GM19240 (cell line): Measurements from ENCODE around the gene FXYD7.
"Not testable (repeated sequence)": the region's sequence is repeated elsewhere in the genome, so short reads cannot be mapped to it uniquely, and the experiment has no call there.

Experiments
- DNase-seq: peaks from one replicate; pipeline ENCODE4 v3.0.0; 2011; ENCODE audit warnings: low spot score; ENCODE audit not compliant: insufficient read length

The FXYD7 gene

DNA sequence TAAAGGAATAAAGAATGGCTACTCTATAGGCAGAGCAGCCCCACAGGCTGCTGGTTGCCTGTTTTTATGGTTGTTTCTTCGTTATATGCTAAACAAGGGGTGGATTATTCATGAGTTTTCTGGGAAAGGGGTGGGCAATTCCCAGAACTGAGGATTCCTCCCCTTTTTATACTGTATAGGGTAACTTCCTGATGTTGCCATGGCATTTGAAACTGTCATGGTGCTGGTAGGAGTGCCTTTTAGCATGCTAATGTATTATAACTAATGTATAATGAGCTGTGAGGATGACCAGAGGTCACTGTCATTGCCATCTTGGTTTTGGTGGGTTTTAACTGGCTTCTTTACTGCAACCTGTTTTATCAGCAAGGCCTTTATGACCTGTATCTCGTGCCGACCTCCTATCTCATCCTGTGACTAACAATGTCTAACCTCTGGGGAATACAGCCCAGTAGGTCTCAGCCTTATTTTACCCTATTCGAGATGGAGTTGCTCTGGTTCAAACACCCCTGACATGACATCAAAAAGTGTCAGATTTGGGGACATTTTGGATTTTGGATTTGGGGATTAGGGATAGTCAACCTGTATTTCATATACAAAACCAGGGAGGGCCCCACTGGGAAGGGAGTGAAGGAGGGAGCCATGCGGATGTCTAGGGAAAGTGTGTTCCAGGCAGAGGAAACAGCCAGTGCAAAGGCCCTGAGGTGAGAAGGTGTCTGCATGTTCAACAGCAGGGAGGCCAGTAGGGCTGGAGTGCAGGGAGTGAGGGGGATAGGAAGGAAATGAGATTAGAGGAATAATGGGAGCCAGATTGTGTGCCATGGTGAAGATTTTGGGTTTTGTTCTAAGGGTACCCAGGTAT lies 22.4 kb downstream of the FXYD7 start:
- no peak for DNase-seq

DNA sequence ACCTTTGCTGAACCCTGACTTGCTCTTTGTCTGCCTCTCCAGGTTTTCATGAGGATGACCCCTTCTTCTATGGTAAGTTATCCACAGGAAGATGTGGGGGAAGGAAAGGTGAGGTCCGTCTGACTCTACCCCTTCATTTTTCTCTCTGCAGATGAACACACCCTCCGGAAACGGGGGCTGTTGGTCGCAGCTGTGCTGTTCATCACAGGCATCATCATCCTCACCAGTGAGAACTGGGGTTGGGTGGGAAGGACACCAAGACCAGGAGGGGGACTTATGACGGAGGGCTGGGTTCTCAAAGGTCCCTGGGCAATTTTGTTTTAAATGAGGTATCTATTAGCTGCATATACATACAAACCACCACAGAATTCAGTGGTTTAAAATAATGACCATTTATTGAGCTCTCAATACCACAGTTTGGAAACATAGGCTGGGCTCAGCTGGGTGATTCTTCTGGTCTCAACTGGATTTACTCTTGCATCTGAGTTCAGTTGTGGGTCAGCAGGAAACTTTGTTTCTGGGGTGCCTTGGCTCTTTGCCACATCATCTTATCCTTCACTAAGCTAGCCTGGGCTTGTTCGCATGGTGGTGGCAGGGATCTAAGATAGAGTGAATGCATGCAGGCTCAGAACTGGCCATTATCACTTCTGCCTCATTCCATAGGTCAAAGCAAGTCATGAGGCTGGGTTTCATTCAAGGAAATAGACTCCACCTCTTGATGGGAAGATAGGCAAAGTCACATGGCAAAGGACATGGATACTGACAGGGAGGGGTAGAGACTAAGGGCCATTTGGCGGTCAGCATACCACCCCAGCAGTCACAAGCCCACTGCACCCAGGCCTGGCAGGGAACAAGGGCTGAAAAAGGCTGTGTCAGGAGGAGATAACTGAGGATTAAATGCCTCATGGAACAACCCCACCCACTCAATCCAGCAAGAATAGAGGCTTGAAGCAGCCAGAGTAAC lies 23.3 kb downstream of the FXYD7 start:
- DNase-seq: no peak

GRCh38 chr19:35167251-35168119 lies 24.4 kb downstream of the FXYD7 start:
- DNase-seq: no peak

DNA sequence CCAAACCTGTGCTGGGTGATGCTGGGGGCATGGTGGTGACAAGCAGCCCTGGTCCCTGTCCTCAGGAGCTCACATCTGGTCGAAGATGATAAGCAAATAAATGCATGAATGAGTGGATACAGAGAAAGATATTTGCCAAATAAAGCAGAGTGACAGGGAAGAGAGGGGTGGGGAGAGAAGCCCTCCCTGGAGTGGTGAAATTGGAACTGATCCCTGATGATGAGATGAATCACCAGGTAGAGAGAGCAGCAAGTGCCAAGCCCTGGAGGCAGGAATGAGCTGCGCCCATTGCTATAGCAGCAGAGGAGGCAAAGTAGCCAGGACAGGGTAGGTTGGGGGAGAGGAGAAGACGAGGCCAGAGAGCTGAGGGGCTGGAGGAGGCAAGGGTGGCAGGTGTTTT lies 25.1 kb downstream of the FXYD7 start:
- no peak for DNase-seq

DNA sequence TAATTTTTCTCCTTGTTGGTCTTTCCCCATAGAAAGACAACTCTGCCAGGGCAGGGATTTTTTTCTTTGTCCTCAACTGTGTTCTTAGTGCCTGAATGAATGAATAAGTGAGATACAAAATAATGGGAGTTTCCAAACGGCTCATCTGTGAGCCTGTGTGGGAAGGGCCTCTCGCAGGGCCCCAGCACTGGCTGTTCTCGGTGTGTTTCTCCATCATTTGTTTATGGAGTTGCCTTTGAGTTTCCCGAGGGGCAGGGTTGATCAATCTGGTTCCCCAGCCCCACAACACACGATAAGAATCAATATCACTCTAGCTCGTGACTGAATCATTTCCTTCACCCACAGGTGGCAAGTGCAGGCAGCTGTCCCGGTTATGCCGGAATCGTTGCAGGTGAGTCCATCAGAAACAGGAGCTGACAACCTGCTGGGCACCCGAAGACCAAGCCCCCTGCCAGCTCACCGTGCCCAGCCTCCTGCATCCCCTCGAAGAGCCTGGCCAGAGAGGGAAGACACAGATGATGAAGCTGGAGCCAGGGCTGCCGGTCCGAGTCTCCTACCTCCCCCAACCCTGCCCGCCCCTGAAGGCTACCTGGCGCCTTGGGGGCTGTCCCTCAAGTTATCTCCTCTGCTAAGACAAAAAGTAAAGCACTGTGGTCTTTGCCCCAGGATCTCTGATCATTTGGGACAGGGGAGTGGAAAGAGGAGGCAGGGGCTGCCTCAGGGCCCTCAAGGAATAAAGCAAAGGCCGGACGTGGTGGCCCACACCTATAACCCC lies 26.4 kb downstream of the FXYD7 start:
- no peak for DNase-seq

GRCh38 chr19:35170359-35171061 lies 27.5 kb downstream of the FXYD7 start:
- no peak for DNase-seq

DNA sequence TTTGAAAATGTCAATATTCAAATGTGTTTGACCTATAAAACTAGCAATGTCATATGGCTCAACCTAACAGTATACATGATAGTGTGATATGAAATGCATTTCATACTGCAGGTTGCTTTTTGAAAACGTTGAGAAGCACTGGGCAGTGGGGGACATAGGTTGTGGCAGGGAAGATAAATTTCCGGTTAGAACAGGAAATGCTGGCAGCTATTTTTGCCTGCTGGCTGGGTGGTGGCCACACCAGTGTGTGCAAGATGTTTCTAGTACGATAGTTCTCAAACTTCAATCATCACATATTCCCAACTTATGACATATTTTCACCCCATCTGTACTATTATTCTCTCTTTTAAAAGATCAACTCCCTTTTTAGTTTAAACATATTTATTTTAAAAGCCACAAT lies 28.7 kb downstream of the FXYD7 start:
- DNase-seq: no peak

DNA sequence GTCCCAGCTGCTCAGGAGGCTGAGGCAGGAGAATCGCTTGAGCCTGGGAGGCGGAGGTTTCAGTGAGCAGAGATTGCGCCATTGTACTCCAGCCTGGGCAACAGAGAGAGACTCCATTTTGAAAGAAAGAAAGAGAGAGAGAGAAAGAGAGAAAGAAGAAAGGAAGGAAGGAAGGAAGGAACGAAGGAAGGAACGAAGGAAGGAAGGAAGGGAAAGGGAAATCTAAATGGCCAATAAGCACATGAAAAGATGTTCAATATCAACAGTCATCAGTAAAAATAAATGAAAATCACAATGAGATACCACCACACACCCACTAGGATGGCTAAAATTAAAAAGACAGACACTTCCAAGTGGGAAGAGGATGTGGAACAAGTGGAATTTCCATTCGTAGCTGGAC lies 31.2 kb downstream of the FXYD7 start:
- no peak for DNase-seq

- no peak for DNase-seq
These were observed 33.1 kb downstream of the FXYD7 start for GRCh38 chr19:35176181-35176570.

GRCh38 chr19:35177377-35178274 lies 34.6 kb downstream of the FXYD7 start:
- no peak for DNase-seq

DNA sequence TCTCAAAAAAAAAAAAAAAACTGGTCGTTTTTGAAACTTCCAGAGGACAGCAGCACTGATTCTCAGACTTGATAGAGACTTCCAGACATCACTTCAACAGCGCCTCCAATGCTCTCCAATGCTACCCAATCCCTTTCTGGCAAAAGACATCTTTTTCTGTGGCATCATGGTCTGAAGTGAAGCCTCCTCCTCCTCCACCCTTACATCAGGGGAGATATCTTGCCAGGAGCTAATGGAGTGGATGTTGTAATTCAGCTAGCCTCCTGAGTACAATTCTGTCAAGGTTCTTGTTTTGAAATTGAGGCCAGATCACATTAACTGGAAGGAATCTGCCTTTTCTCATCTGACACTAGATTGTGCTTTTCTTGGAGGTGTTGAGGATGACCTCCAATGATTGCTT lies 35.6 kb downstream of the FXYD7 start:
- DNase-seq: no peak

- no peak for DNase-seq
These were observed 36.8 kb downstream of the FXYD7 start for GRCh38 chr19:35179830-35180229.

GRCh38 chr19:35181387-35181786 lies 38.3 kb downstream of the FXYD7 start:
- no peak for DNase-seq

- DNase-seq: no peak
These were observed 41.2 kb downstream of the FXYD7 start for GRCh38 chr19:35184267-35184666.

DNA sequence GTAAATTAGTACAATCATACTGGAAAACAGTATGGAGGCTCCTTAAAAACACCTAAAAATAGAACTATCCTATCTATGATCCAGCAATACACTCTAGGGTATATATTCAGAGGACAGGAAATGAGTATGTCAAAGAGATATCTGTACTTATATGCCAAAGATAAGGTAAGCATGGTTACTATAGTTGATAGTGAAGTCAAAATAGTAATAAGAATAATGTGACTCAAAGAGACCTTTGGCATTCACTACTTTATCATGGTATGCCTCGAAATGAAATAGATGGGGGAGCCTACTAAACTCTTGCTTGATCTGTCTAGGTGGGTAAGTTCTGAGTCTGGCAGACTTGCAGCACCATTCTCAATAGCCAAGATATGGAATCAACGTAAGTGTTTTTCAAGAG lies 41.8 kb downstream of the FXYD7 start:
- DNase-seq: no peak

DNA sequence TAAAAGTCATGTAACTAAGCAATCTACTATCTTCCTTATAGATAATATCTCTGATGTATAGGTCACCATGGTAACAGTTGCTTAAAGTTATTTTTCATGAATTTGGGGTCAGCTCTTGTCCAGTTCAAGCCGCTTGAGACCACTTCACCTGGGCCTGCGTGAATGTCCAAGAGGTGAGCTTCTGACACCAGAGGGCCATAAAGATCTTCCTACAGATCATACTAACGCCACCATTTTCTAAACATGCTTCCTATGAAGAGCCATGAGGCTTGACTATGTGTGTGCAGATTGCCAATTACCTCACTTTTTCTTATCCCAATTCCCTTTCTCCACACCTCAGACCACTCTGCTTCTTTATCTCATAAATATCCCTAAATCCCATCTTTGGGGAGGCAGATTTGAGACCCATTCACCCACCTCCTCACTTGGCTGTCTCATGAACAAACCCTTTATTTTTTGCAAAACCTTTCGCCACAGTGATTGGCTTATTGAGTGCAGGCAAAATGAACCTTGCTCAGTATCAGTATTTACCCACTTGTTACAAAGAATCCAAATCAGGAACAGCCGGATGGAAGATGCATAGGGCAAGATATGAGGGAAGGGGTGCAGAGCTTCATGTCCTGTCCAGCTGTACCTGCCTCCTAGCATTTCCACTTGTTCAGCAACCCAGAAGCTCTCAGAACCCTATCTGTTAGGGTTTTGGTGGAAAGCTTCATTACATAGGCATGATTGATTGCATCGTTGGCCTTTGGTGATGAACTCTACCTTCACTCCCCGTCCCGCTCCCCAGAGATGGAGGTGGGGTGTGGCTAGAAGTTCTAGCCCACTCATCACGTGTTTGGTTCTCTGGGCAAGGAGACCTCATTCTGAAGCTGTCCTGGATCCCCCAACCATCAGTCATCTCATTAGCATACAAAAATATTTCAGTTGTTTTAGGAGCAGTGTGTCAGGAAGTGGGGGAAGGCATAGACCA lies 51.2 kb downstream of the FXYD7 start:
- no peak for DNase-seq

GRCh38 chr19:35195830-35196229 lies 52.8 kb downstream of the FXYD7 start:
- no peak for DNase-seq

GRCh38 chr19:35196861-35197260 lies 53.8 kb downstream of the FXYD7 start:
- DNase-seq: not testable (repeated sequence)
